K562 (cell line): ENCODE results near the gene COX6A1.

ENCODE experiments used
- CAMTA2 ChIP-seq: fragments of 250-450 bp; sonication (Bioruptor Pico); conservative IDR thresholded peaks from 2 replicates; pipeline ENCODE4 v1.5.1; 2022
- CC2D1A ChIP-seq: fragments of 450-650 bp; IDR thresholded peaks from 2 replicates; pipeline ENCODE4 v1.6.1; 2017; ENCODE audit warnings: mild to moderate bottlenecking
- CHD4 ChIP-seq: fragments of 200-600 bp; sonication (generic); IDR thresholded peaks from 3 replicates; pipeline ENCODE4 v1.6.1; 2012; ENCODE audit warnings: low read depth, mild to moderate bottlenecking, mixed read lengths, low read length, inconsistent platforms; ENCODE audit not compliant: insufficient read depth, insufficient replicate concordance, poor library complexity, severe bottlenecking
- MXI1 ChIP-seq: IDR thresholded peaks from 2 replicates; pipeline ENCODE4 v1.6.1; 2011; ENCODE audit warnings: low read depth, mild to moderate bottlenecking, improper control_type of control experiment, low read length
- SMAD3 ChIP-seq: fragments of 450-650 bp; formaldehyde crosslinking; conservative IDR thresholded peaks from 2 replicates; pipeline ENCODE4 v1.4.0; 2020; ENCODE audit warnings: mild to moderate bottlenecking
- SP1 ChIP-seq: sonication (generic); formaldehyde crosslinking; IDR thresholded peaks from 2 replicates; pipeline ENCODE4 v1.8.1; 2022; ENCODE audit warnings: mild to moderate bottlenecking, missing genetic modification reagents
- ZFP36 ChIP-seq: fragments of 150-350 bp; IDR thresholded peaks from 2 replicates; pipeline ENCODE4 v1.6.1; 2018; ENCODE audit warnings: low read length, low read depth; ENCODE audit not compliant: partially characterized antibody
- ZNF143 ChIP-seq: sonication (generic); formaldehyde crosslinking; IDR thresholded peaks from 2 replicates; pipeline ENCODE4 v1.9.0; 2022; ENCODE audit warnings: mild to moderate bottlenecking, missing genetic modification reagents
- ZNF239 ChIP-seq: fragments of 250-450 bp; sonication (Bioruptor Pico); IDR thresholded peaks from 2 replicates; pipeline ENCODE4 v1.4.0; 2020; ENCODE audit warnings: mild to moderate bottlenecking
- TF ChIP-seq, protein P1 (sequence below): fragments of 450-650 bp; IDR thresholded peaks from 2 replicates; pipeline ENCODE4 v1.6.1; 2018; ENCODE audit warnings: mild to moderate bottlenecking, low read depth; ENCODE audit not compliant: partially characterized antibody

- no peak for TF ChIP-seq MXI1
- no peak for TF ChIP-seq CHD4
- no peak for TF ChIP-seq ZFP36
- TF ChIP-seq ZNF143 = no peak
- TF ChIP-seq CAMTA2 (CRISPR knock-in tag) = no peak
- TF ChIP-seq ZNF239 = no peak
- TF ChIP-seq SMAD3 (CRISPR knock-in tag) = no peak
- no peak for TF ChIP-seq SP1 (CRISPR knock-in tag)
- no peak for TF ChIP-seq CC2D1A
- TF ChIP-seq, protein P1, sequence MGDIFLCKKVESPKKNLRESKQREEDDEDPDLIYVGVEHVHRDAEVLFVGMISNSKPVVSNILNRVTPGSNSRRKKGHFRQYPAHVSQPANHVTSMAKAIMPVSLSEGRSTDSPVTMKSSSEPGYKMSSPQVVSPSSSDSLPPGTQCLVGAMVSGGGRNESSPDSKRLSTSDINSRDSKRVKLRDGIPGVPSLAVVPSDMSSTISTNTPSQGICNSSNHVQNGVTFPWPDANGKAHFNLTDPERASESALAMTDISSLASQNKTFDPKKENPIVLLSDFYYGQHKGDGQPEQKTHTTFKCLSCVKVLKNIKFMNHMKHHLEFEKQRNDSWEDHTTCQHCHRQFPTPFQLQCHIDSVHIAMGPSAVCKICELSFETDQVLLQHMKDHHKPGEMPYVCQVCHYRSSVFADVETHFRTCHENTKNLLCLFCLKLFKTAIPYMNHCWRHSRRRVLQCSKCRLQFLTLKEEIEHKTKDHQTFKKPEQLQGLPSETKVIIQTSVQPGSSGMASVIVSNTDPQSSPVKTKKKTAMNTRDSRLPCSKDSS = no peak
Measured at GRCh38 chr12:120425797-120426196, 12.1 kb upstream of the COX6A1 start.
